Measurements from ENCODE around the gene NCS1.

- no peak for TF ChIP-seq EZH2 (IDR thresholded peaks at IDR 0.05; ENCODE audit: borderline replicate concordance, low read depth, low read length, poor library complexity, severe bottlenecking)
- no peak for TF ChIP-seq CTCF (conservative IDR thresholded peaks at IDR 0.05; ENCODE audit: low read depth, low read length)
These were observed 47.9 kb upstream of the NCS1 start for GRCh38 chr9:130124085-130124860.
